ENCODE results near the gene SUN3. TPM values are rescaled to one million over a fixed set of nuclear protein-coding genes. Genes with fewer than 3 reads are reported as not detected.

The SUN3 gene, protein sequence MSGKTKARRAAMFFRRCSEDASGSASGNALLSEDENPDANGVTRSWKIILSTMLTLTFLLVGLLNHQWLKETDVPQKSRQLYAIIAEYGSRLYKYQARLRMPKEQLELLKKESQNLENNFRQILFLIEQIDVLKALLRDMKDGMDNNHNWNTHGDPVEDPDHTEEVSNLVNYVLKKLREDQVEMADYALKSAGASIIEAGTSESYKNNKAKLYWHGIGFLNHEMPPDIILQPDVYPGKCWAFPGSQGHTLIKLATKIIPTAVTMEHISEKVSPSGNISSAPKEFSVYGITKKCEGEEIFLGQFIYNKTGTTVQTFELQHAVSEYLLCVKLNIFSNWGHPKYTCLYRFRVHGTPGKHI
- total RNA-seq (2022; extraction: Qiagen RNA extraction; ENCODE audit: low read depth), result 0.20 TPM in 1 of 5 replicates, not detected in the others

DNA sequence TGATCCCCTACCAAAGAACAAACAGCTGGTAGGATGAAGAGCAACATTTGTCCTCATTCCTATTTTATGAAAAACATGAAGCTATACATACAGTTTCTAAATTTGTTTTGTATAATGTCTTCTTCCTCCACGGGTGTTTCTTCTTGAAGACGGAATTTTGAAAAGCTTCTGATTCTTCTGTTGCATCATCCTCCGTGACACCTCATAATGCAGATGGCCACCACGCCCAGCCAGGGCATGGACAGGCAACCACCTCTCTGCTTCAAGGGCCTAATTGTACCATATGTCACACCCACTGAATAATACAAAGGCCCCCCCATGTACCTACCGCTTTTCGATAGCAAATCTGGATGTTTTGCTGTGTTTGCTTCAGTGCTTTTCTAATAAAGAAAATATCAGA, at the start of gene SUN3:
Gene SUN3, minus strand, starts transcription at position 170 of the 400 bp plus-strand sequence. Its CDS starts 169 bp downstream, at position 1.

DNA sequence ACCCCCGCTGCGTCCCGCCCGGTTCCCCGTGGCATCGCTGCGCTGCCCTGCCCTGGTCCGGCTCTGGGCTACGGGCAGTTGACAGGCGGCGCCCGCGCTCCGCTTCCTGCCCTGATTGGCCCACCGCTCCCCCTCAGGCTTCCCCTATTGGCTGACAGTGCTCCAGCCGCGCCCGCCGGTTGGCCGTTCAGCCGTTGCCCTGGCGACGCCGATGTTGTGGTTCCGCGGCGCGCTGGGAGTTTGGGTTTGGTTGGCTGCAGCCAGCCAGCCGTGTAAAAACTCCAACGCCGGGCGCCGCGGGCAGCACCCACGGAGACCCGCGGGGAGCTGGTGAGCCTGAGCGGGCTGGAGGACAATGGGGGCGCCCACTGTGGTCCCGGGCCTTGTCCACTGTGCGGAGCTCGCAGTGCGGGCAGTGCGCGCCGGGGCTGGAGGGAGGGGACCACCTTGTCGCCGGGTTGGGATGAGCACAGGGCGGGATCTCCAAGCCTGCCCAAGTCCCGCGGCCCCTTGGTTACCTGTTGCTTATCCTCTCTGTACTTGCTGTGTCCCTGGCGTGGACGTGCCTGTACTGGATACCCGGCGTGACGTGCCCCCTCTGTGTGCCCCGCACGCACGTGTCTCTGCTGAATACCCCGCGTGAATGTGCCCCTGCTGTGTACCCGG, 6.5 kb upstream of the SUN3 start, which contains the start of gene C7orf57:
Gene C7orf57, plus strand, starts transcription at position 243 of the 666 bp plus-strand sequence. CDS start 766 bp downstream, outside the sequence.

DNA sequence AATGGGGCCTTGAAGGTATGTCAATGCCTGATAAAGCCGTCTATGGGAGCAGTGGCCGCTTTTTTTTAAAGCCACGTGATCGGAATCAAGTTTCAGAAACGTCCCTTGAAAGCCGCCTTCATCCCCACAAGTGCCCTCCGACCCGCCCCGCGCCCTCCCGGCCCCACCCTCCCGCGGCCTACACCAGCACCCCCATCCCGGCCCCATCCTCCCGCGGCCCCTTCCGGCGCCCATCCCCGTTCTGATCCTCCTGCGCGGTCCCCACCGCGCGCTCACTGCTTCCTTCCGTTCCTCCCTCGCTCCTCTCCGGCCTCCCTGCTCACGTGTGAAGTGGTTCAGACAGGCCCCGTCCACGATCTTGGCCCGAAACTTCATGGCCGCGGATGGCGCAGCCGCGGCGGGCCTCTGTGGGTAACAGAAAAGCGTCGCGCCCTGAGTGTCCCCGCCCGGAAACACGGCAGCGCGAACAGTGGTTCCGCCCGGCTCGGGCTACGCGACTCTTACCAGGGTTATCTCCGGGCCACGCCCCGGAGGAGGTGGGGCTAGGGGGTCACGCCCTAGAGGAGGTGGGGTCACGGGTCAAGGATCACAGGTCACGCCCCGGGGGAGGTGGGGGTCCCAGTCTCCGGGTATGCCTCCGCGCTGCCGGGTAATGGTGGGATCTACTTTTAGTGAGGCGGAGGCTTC, 49.6 kb downstream of the SUN3 start, which contains the start of gene HUS1:
Gene HUS1, minus strand, starts transcription at position 471 of the 687 bp plus-strand sequence. Its CDS starts 96 bp downstream, at position 375.

DNA sequence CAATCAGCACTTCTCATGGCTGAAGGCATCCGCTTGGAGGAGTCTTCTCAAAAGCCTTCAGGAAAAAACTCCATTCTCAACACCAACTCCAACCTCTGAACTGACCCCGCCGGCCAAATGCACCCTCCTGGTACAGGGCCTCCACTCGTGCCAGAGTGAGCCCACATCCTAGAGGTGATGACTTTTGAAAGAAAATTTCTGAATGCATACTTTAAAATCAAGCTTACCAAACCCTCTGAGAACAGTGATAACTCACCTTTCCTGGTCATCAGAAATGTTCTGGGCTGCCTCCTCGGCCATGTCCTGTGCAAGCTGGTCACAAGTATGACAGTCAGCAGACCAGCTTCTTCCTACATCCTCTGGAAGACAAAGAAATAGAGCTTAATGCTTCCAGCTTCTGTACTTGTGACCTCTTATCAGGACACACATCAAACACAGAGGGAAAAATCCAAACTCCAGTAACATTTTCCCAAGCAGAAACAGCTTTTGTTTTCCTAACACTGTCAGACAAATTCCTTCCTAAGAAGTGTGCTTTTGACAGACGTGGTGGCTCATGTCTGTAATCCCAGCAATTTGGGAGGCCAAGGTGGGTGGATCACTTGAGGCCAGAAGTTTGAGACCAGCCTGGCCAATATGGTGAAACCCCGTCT, 80.6 kb downstream of the SUN3 start, which contains the start of gene PKD1L1:
Gene PKD1L1, minus strand, starts transcription at position 326 of the 650 bp plus-strand sequence. Its CDS starts 26 bp downstream, at position 300.

Other genes starting within 250 kb of the SUN3 start
- 0.05 to 0.62 TPM (median 0.10 TPM) in 5 replicates for gene PKD1L1, start 80.6 kb downstream of the SUN3 start, total RNA-seq (2022; extraction: Qiagen RNA extraction; ENCODE audit: low read depth)
- gene HUS1, start 49.5 kb downstream of the SUN3 start, total RNA-seq (2022; extraction: Qiagen RNA extraction; ENCODE audit: low read depth), result 17.7 to 23.1 TPM (median 18.7 TPM) in 5 replicates
- gene C7orf57, start 6.4 kb upstream of the SUN3 start, total RNA-seq (2022; extraction: Qiagen RNA extraction; ENCODE audit: low read depth), result 0.17 to 0.32 TPM (median 0.21 TPM) in 4 of 5 replicates, not detected in the other
- 64.8 to 101 TPM (median 88.5 TPM) in 5 replicates for gene UPP1, start 60.2 kb upstream of the SUN3 start, total RNA-seq (2022; extraction: Qiagen RNA extraction; ENCODE audit: low read depth)
- 0.05 to 0.19 TPM (median 0.06 TPM) in 4 of 5 replicates, not detected in the other for gene ABCA13, start 142.4 kb upstream of the SUN3 start, total RNA-seq (2022; extraction: Qiagen RNA extraction; ENCODE audit: low read depth)